Psoas muscle (tissue), 8 donors: ENCODE measurements around the gene CDKN2AIPNL. TPM values are rescaled to one million over a fixed set of nuclear protein-coding genes. Genes with fewer than 3 reads are reported as not detected.
"Not testable (repeated sequence)": the region's sequence is repeated elsewhere in the genome, so short reads cannot be mapped to it uniquely, and the experiment has no call there.

Experiments used
- ATAC-seq, 4 donors: fragments of 200-7000 bp; cut with Tn5 transposase; one replicate each; pipeline ENCODE4 v1.9.1; 2020; ENCODE audit warnings: moderate library complexity in 3 of 4, mild to moderate bottlenecking in 2 of 4
- DNase-seq, 2 donors: peaks; one replicate each; pipeline ENCODE4 v3.0.0-alpha.2; 2020
- H3K27ac ChIP-seq: fragments of 200-600 bp; one replicate; pipeline ENCODE4 v1.8.0; 2022
- H3K27me3 ChIP-seq, 3 donors: fragments of 200-600 bp in 1 of 3; one replicate each; pipeline versions ENCODE4 v1.6.1 to v1.8.0; 2013 to 2022; ENCODE audit warnings: low read length in 2 of 3, mild to moderate bottlenecking in 2 of 3, moderate library complexity in 1 of 3; ENCODE audit not compliant: insufficient read depth in 3 of 3
- H3K36me3 ChIP-seq, 2 donors: fragments of 200-600 bp in 1 of 2; one replicate each; pipeline versions ENCODE4 v1.6.1 to v1.8.0; 2013 to 2022; ENCODE audit warnings: low read depth in 1 of 2, mild to moderate bottlenecking in 1 of 2, moderate library complexity in 1 of 2; ENCODE audit not compliant: insufficient read depth in 1 of 2
- H3K4me1 ChIP-seq: fragments of 200-600 bp; one replicate; pipeline ENCODE4 v1.8.0; 2022
- H3K4me3 ChIP-seq: fragments of 200-600 bp; one replicate; pipeline ENCODE4 v1.8.0; 2022; ENCODE audit warnings: mild to moderate bottlenecking
- H3K9me3 ChIP-seq: fragments of 200-600 bp; one replicate; pipeline ENCODE4 v1.8.0; 2022
- CTCF ChIP-seq: fragments of 200-600 bp; IDR thresholded peaks from one replicate; pipeline ENCODE4 v1.8.0; 2022; ENCODE audit warnings: antibody characterized with exemption
- WGBS, 3 donors: extraction: QIAGEN DNeasy Blood & Tissue Kit; methylation state at CpG; one replicate each; pipeline versions ENCODE4 v1.1.6 to v1.1.7; 2013; 5-methylcytosine and 5-hydroxymethylcytosine counted together
- intact Hi-C, 2 donors: fragments of 100-400 bp; cut with DNase I; formaldehyde crosslinking; loops; one replicate each; pipeline versions ENCODE4 v1.11.0 to v1.14.2; 2022
- polyA plus RNA-seq, 3 donors: library from polyadenylated mRNA; stranded (reverse); fragments of 200-250 nt; gene quantifications; one replicate each; pipeline ENCODE4 v1.2.3, GENCODE V29; 2013
- total RNA-seq, 4 donors: library from RNA; stranded (reverse); fragmentation: NEBNext Ultra II Directional in 2 of 4; extraction: Animal tissue kit (Norgen Biotek cat#: 25700) in 2 of 4; gene quantifications; one replicate each; pipeline versions ENCODE4 v1.2.1 to v1.2.4, GENCODE V29; 2021 to 2023
- donor health status: healthy with polysubstance abuse.
- donor health status: DM: no; HTN: no; CAD: no; lungs with moderate emphysema.
- donor health status: Bipolar disorder and iron deficiency.
- donor health status: healthy.
- donor health status: DM: yes; HTN: yes; CAD: no.
- donor health status: DM: no; HTN: no; CAD: no.
- donor health status: DM: no; HTN: no; CAD: no.
- donor health status: DM: yes; HTN: yes; CAD: no.

Gene CDKN2AIPNL
- total and polyA plus RNA-seq, 7 donors, result 31.4 to 60.9 (median 42.0) TPM

GRCh38 chr5:134392301-134392700 is 19.4 kb downstream of the CDKN2AIPNL start:
- no peaks in the 10 kb centered on the region for H3K9me3 ChIP-seq
- H3K4me1 ChIP-seq, result no peaks in the 10 kb centered on the region
- intact Hi-C loops, result no loop called here
- no peak overlapping the region for H3K27ac ChIP-seq
- H3K27me3 ChIP-seq, result no peaks in the 10 kb centered on the region
- no peak overlapping the region for H3K4me3 ChIP-seq
- 90 to 97% (median 94%) methylated on average over 2 of the region's 2 CpGs for WGBS, 3 donors
- H3K36me3 ChIP-seq, result peaks cover 5 to 100% of the 10 kb centered on the region in 2 donors
- no peak for DNase-seq
- ATAC-seq, result no peak
- no peak for TF ChIP-seq CTCF

GRCh38 chr5:134387443-134387842 is 24.2 kb downstream of the CDKN2AIPNL start:
- H3K36me3 ChIP-seq, result peaks cover 6 to 100% of the 10 kb centered on the region in 2 donors

GRCh38 chr5:134383980-134384697 is 27.5 kb downstream of the CDKN2AIPNL start:
- Histone ChIP-seq H3K9me3 (no peaks in the 10 kb centered on the region), H3K36me3 (peaks cover 7 to 100% of the 10 kb centered on the region in 2 donors), H3K27ac (no peak overlapping the region), H3K4me3 (no peak overlapping the region), H3K27me3 (no peaks in the 10 kb centered on the region), H3K4me1 (no peaks in the 10 kb centered on the region)
- TF ChIP-seq CTCF, result no peak
- ATAC-seq (no peak), DNase-seq (no peak)
- intact Hi-C loops, result no loop called here
- 49 to 70% (median 60%) methylated on average over 4 of the region's 4 CpGs for WGBS, 3 donors

More at GRCh38 chr5:134387443-134387842, 24.2 kb downstream of the CDKN2AIPNL start:
- no peak for DNase-seq
- intact Hi-C loops, result no loop called here
- no peaks in the 10 kb centered on the region for H3K4me1 ChIP-seq
- TF ChIP-seq CTCF, result no peak
- no peaks in the 10 kb centered on the region for H3K9me3 ChIP-seq
- H3K27ac ChIP-seq, result no peak overlapping the region
- H3K27me3 ChIP-seq, result no peaks in the 10 kb centered on the region
- 93 to 100% (median 94%) methylated on average over 1 of the region's 1 CpG for WGBS, 3 donors
- peak in 2 of 4 donors; percentile 46 to 54 for ATAC-seq
- H3K4me3 ChIP-seq, result no peak overlapping the region

GRCh38 chr5:134382204-134382603 is 29.5 kb downstream of the CDKN2AIPNL start:
- DNase-seq, H3K9me3 ChIP-seq, H3K27ac ChIP-seq, H3K27me3 ChIP-seq, intact Hi-C loops, ATAC-seq, H3K4me3 ChIP-seq: not testable (repeated sequence)
- Histone ChIP-seq H3K4me1 (peaks cover 13% of the 10 kb centered on the region), H3K36me3 (peaks cover 13 to 100% of the 10 kb centered on the region in 2 donors)
- WGBS, 3 donors, result 95 to 97% (median 95%) methylated on average over 2 of the region's 2 CpGs

GRCh38 chr5:134380346-134380745 is 31.3 kb downstream of the CDKN2AIPNL start:
- no peak for TF ChIP-seq CTCF
- Histone ChIP-seq H3K27me3 (no peaks in the 10 kb centered on the region), H3K27ac (peak overlapping the region; percentile 3), H3K4me1 (peaks cover 30% of the 10 kb centered on the region), H3K9me3 (no peaks in the 10 kb centered on the region), H3K36me3 (peaks cover 13 to 100% of the 10 kb centered on the region in 2 donors), H3K4me3 (no peak overlapping the region)
- 77 to 88% (median 84%) methylated on average over 5 of the region's 5 CpGs for WGBS, 3 donors
- no peak for ATAC-seq
- no peak for DNase-seq
- intact Hi-C loops, result no loop called here
